ENCODE data around the gene ADAMTSL3.

DNA sequence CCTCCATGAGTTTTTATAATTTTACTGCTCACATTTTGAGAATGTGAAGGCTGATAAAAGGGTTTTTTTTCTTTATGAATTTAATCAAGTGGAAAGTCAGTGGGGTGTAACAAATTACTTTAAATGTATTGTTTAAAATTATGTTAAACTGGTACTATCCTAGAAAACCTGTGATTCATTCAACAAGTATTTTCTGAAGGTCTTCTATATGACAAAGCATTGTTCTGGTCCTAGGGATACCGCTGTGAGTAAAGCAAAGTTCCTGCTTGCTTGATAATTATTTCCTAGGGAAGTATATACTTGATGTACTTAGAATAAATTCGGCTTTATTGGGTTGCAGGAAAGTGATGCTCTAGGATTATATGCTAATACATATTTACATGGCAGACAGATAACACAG, 428.8 kb downstream of the ADAMTSL3 start:
- TF ChIP-seq, protein P1, sequence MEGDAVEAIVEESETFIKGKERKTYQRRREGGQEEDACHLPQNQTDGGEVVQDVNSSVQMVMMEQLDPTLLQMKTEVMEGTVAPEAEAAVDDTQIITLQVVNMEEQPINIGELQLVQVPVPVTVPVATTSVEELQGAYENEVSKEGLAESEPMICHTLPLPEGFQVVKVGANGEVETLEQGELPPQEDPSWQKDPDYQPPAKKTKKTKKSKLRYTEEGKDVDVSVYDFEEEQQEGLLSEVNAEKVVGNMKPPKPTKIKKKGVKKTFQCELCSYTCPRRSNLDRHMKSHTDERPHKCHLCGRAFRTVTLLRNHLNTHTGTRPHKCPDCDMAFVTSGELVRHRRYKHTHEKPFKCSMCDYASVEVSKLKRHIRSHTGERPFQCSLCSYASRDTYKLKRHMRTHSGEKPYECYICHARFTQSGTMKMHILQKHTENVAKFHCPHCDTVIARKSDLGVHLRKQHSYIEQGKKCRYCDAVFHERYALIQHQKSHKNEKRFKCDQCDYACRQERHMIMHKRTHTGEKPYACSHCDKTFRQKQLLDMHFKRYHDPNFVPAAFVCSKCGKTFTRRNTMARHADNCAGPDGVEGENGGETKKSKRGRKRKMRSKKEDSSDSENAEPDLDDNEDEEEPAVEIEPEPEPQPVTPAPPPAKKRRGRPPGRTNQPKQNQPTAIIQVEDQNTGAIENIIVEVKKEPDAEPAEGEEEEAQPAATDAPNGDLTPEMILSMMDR (IDR thresholded peaks at IDR 0.05; ENCODE audit: low read depth, low read length, poor library complexity, severe bottlenecking): no peak
- TF ChIP-seq EZH2phosphoT487 (IDR thresholded peaks at IDR 0.05; ENCODE audit: borderline replicate concordance, low read length): no peak
